Measurements from ENCODE around the gene KRTAP12-1. TPM values are rescaled to one million over a fixed set of nuclear protein-coding genes. Genes with fewer than 3 reads are reported as not detected.
"Not testable (repeated sequence)": the region's sequence is repeated elsewhere in the genome, so short reads cannot be mapped to it uniquely, and the experiment has no call there.

Gene KRTAP12-1
- total and polyA plus RNA-seq, 2 experiments from 2014 or later, result not detected

GRCh38 chr21:44650265-44650972, 31.5 kb downstream of the KRTAP12-1 start:
- H3F3A ChIP-seq (ENCODE audit: insufficient read depth), result no peaks in the 10 kb centered on the region
- no peaks in the 10 kb centered on the region for H3K4me1 ChIP-seq (ENCODE audit: insufficient read depth)
- in situ Hi-C loops (cut with MboI), result no loop called here
- no peak overlapping the region for H3K9ac ChIP-seq
- H3K27me3 ChIP-seq (replicated peaks; ENCODE audit: insufficient read depth), result peaks cover 14% of the 10 kb centered on the region
- no peaks in the 10 kb centered on the region for H3K79me2 ChIP-seq (ENCODE audit: insufficient read depth)
- no peak overlapping the region for H3K4me3 ChIP-seq
- no peaks in the 10 kb centered on the region for H4K20me1 ChIP-seq (ENCODE audit: insufficient read depth)
- WGBS, 2 experiments (ENCODE audit: low coverage in 1 of 2, low lambda C conversion rate in 2 of 2, missing lambda C conversion rate in 2 of 2), result 57 to 63% methylated on average over 20 of the region's 20 CpGs
- H2AFZ ChIP-seq, result no peak overlapping the region
- no peak for TF ChIP-seq EZH2 (IDR thresholded peaks at IDR 0.05; ENCODE audit: insufficient read depth, poor library complexity, severe bottlenecking)
- TF ChIP-seq EZH2phosphoT487 (IDR thresholded peaks at IDR 0.05; ENCODE audit: insufficient read depth, low read depth), result no peak
- no peaks in the 10 kb centered on the region for H3K9me2 ChIP-seq (ENCODE audit: insufficient read depth)
- no peak overlapping the region for H3K4me2 ChIP-seq (ENCODE audit: unreplicated experiment)
- H3K27ac ChIP-seq, result no peak overlapping the region
- no peaks in the 10 kb centered on the region for H3K9me3 ChIP-seq (ENCODE audit: low read depth)
- no peak for DNase-seq
- no peaks in the 10 kb centered on the region for H3K36me3 ChIP-seq (ENCODE audit: low read depth)

- Histone ChIP-seq H3K4me2 (ENCODE audit: unreplicated experiment) (no peak overlapping the region), H3K79me2 (ENCODE audit: insufficient read depth) (no peaks in the 10 kb centered on the region), H3K9me2 (ENCODE audit: insufficient read depth) (no peaks in the 10 kb centered on the region), H3K4me3 (no peak overlapping the region), H2AFZ (no peak overlapping the region), H3K4me1 (ENCODE audit: insufficient read depth) (no peaks in the 10 kb centered on the region), H3K9me3 (ENCODE audit: low read depth) (no peaks in the 10 kb centered on the region), H3K36me3 (ENCODE audit: low read depth) (no peaks in the 10 kb centered on the region), H3K27ac (no peak overlapping the region), H3K27me3 (replicated peaks; ENCODE audit: insufficient read depth) (peaks cover 14% of the 10 kb centered on the region), H3K9ac (no peak overlapping the region), H3F3A (ENCODE audit: insufficient read depth) (no peaks in the 10 kb centered on the region), H4K20me1 (ENCODE audit: insufficient read depth) (no peaks in the 10 kb centered on the region)
- in situ Hi-C loops (cut with MboI), result no loop called here
- TF ChIP-seq EZH2phosphoT487 (IDR thresholded peaks at IDR 0.05; ENCODE audit: insufficient read depth, low read depth) (no peak), EZH2 (IDR thresholded peaks at IDR 0.05; ENCODE audit: insufficient read depth, poor library complexity, severe bottlenecking) (no peak)
- 48 to 51% methylated on average over 18 of the region's 18 CpGs for WGBS, 2 experiments (ENCODE audit: low coverage in 1 of 2, low lambda C conversion rate in 2 of 2, missing lambda C conversion rate in 2 of 2)
- DNase-seq, result no peak
These were observed 32.4 kb downstream of the KRTAP12-1 start for GRCh38 chr21:44649521-44650100.

GRCh38 chr21:44648557-44649311, 33.2 kb downstream of the KRTAP12-1 start:
- no peak for DNase-seq

GRCh38 chr21:44647222-44647552, 34.8 kb downstream of the KRTAP12-1 start:
- TF ChIP-seq EZH2phosphoT487 (IDR thresholded peaks at IDR 0.05; ENCODE audit: insufficient read depth, low read depth) (no peak), EZH2 (IDR thresholded peaks at IDR 0.05; ENCODE audit: insufficient read depth, poor library complexity, severe bottlenecking) (no peak)
- in situ Hi-C loops (cut with MboI), result no loop called here
- Histone ChIP-seq H3K4me1 (ENCODE audit: insufficient read depth) (no peaks in the 10 kb centered on the region), H2AFZ (no peak overlapping the region), H3K36me3 (ENCODE audit: low read depth) (no peaks in the 10 kb centered on the region), H3K27ac (no peak overlapping the region), H3F3A (ENCODE audit: insufficient read depth) (no peaks in the 10 kb centered on the region), H3K9me3 (ENCODE audit: low read depth) (no peaks in the 10 kb centered on the region), H3K79me2 (ENCODE audit: insufficient read depth) (no peaks in the 10 kb centered on the region), H3K9ac (no peak overlapping the region), H3K27me3 (replicated peaks; ENCODE audit: insufficient read depth) (peaks cover 4% of the 10 kb centered on the region; the same call in 1 of the 2 replicates), H3K4me3 (no peak overlapping the region), H3K4me2 (ENCODE audit: unreplicated experiment) (no peak overlapping the region), H3K9me2 (ENCODE audit: insufficient read depth) (no peaks in the 10 kb centered on the region), H4K20me1 (ENCODE audit: insufficient read depth) (no peaks in the 10 kb centered on the region)
- no peak for DNase-seq
- WGBS, 2 experiments (ENCODE audit: low coverage in 1 of 2, low lambda C conversion rate in 2 of 2, missing lambda C conversion rate in 2 of 2), result 5 to 6% methylated on average over 8 of the region's 8 CpGs

More at GRCh38 chr21:44648557-44649311, 33.2 kb downstream of the KRTAP12-1 start:
- H3K4me1 ChIP-seq (ENCODE audit: insufficient read depth), result no peaks in the 10 kb centered on the region
- no peak overlapping the region for H3K4me3 ChIP-seq
- no peaks in the 10 kb centered on the region for H3K79me2 ChIP-seq (ENCODE audit: insufficient read depth)
- H3K9me2 ChIP-seq (ENCODE audit: insufficient read depth), result no peaks in the 10 kb centered on the region
- H3K36me3 ChIP-seq (ENCODE audit: low read depth), result no peaks in the 10 kb centered on the region
- H2AFZ ChIP-seq, result no peak overlapping the region
- H3F3A ChIP-seq (ENCODE audit: insufficient read depth), result no peaks in the 10 kb centered on the region
- in situ Hi-C loops (cut with MboI), result no loop called here
- no peaks in the 10 kb centered on the region for H4K20me1 ChIP-seq (ENCODE audit: insufficient read depth)
- H3K9me3 ChIP-seq (ENCODE audit: low read depth), result no peaks in the 10 kb centered on the region
- H3K27ac ChIP-seq, result no peak overlapping the region
- no peak for TF ChIP-seq EZH2 (IDR thresholded peaks at IDR 0.05; ENCODE audit: insufficient read depth, poor library complexity, severe bottlenecking)
- TF ChIP-seq EZH2phosphoT487 (IDR thresholded peaks at IDR 0.05; ENCODE audit: insufficient read depth, low read depth), result no peak
- H3K9ac ChIP-seq, result no peak overlapping the region
- H3K27me3 ChIP-seq (replicated peaks; ENCODE audit: insufficient read depth), result peaks cover 14% of the 10 kb centered on the region
- 51% methylated on average over 33 of the region's 33 CpGs for WGBS, 2 experiments (ENCODE audit: low coverage in 1 of 2, low lambda C conversion rate in 2 of 2, missing lambda C conversion rate in 2 of 2)
- H3K4me2 ChIP-seq (ENCODE audit: unreplicated experiment), result no peak overlapping the region

- WGBS, 2 experiments (ENCODE audit: low coverage in 1 of 2, low lambda C conversion rate in 2 of 2, missing lambda C conversion rate in 2 of 2), result 28 to 31% methylated on average over 13 to 18 of the region's 21 CpGs
- H3K4me3 ChIP-seq; H3K79me2 ChIP-seq (ENCODE audit: insufficient read depth); H3K27me3 ChIP-seq (replicated peaks; ENCODE audit: insufficient read depth); H2AFZ ChIP-seq; H3K9me3 ChIP-seq (ENCODE audit: low read depth); H3K36me3 ChIP-seq (ENCODE audit: low read depth); DNase-seq; H3F3A ChIP-seq (ENCODE audit: insufficient read depth); H3K4me2 ChIP-seq (ENCODE audit: unreplicated experiment); in situ Hi-C loops (cut with MboI); H3K27ac ChIP-seq; H3K9ac ChIP-seq; H3K9me2 ChIP-seq (ENCODE audit: insufficient read depth); H4K20me1 ChIP-seq (ENCODE audit: insufficient read depth); H3K4me1 ChIP-seq (ENCODE audit: insufficient read depth): not testable (repeated sequence)
These were observed 35.4 kb downstream of the KRTAP12-1 start, which contains the start of gene KRTAP10-11 for GRCh38 chr21:44646366-44647221. Gene KRTAP10-11, plus strand, starts transcription at chr21:44646414. Its CDS starts 45 bp downstream, at chr21:44646459.
